Choroid plexus epithelial cell (primary cell): Measurements from ENCODE around the gene JPH2.
"Not testable (repeated sequence)": the region's sequence is repeated elsewhere in the genome, so short reads cannot be mapped to it uniquely, and the experiment has no call there.

Experiments
- DNase-seq: peaks from one replicate; pipeline ENCODE4 v3.0.0-alpha.2; 2010; ENCODE audit warnings: low read depth
- H3K4me3 ChIP-seq: 2 replicates; pipeline ENCODE4 v1.5.1; 2011; ENCODE audit warnings: low read depth, mild to moderate bottlenecking, control low read depth, low read length, moderate library complexity
- TF ChIP-seq, protein P1 (sequence below): conservative IDR thresholded peaks from 2 replicates; pipeline ENCODE4 v1.5.1; 2011; ENCODE audit warnings: low read depth, mild to moderate bottlenecking, control low read depth, inconsistent platforms, low read length, moderate library complexity

JPH2 gene

DNA sequence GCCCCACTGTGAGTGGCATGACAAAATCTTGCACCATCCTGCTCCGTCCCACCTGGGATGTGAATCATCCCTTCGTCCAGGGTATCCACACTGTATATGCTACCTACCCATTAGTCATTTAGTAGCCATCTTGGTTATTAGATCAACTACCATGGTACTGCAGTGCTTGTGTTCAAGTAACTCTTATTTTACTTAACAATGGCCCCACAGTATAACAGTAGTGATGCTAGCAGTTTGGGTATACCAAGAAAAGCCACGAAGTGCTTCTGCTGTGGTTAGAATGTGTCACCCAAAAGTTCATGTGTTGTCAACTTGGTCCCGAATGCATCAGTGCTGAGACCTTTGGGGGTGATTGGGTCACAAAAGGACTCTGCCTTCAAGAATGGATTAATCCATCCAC is 11.9 kb upstream of the JPH2 start:
- TF ChIP-seq, protein P1, sequence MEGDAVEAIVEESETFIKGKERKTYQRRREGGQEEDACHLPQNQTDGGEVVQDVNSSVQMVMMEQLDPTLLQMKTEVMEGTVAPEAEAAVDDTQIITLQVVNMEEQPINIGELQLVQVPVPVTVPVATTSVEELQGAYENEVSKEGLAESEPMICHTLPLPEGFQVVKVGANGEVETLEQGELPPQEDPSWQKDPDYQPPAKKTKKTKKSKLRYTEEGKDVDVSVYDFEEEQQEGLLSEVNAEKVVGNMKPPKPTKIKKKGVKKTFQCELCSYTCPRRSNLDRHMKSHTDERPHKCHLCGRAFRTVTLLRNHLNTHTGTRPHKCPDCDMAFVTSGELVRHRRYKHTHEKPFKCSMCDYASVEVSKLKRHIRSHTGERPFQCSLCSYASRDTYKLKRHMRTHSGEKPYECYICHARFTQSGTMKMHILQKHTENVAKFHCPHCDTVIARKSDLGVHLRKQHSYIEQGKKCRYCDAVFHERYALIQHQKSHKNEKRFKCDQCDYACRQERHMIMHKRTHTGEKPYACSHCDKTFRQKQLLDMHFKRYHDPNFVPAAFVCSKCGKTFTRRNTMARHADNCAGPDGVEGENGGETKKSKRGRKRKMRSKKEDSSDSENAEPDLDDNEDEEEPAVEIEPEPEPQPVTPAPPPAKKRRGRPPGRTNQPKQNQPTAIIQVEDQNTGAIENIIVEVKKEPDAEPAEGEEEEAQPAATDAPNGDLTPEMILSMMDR = no peak
- H3K4me3 ChIP-seq = no peak overlapping the region
- no peak for DNase-seq

DNA sequence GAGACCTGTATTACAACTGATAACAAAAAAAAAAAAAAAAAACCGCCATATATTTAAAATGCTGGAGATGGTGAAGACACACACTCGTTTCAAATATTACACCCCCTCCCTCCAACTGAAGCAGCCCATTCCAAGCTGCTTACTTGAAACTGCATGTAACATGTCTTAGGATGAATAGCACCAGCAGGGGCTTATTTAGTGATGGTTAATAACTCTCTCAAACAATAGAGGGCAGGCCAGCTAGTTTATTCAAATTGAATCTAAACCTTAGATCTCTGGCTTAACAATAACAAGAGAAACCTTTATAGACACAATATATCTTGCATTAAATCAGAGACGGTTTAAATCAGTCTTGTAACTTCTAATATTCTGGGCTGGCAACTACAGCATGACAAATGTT is 9.3 kb upstream of the JPH2 start:
- TF ChIP-seq, protein P1 = peak; percentile 26
- H3K4me3 ChIP-seq = no peak overlapping the region
- DNase-seq = peak; percentile 39

DNA sequence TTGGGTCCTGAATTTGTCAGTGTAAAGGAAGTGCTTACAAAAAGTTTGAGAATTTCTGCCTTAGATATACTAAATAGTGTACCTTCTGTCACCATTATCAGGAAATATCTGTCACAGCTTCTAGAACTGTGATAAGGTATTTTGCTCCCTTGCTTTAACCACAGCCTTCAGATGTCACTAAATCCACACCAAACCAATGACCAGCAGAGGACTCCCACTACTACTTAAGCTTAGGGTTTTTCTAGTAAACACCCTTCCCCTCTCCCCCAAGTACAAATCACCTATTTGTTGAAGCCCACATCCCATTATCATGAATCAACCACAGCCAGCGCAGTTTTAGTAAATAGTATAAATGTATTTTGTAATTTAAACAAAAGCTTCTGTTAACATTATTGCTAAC is 8.6 kb upstream of the JPH2 start:
- no peak overlapping the region for H3K4me3 ChIP-seq
- no peak for DNase-seq
- TF ChIP-seq, protein P1 = no peak

- TF ChIP-seq, protein P1 = no peak
These were observed 6.8 kb upstream of the JPH2 start for GRCh38 chr20:44193801-44194200.

DNA sequence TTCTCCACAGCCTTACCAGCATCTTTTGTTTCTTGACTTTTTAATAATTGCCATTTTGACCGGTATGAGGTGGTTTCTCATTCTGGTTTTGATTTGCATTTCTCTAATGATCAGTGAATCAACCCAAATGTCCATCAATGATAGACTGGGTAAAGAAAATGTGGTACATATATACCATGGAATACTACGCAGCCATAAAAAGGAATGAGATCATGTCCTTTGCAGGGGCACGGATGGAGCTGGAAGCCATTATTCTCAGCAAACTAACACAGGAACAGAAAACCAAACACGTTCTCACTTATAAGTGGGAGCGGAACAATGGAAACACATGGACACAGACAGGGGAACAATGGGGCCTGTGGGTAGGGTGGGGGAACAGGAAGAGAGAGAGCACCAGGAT is 4.7 kb upstream of the JPH2 start:
- H3K4me3 ChIP-seq, DNase-seq: not testable (repeated sequence)

More at GRCh38 chr20:44193801-44194200, 6.8 kb upstream of the JPH2 start:
- no peak for DNase-seq
- no peak overlapping the region for H3K4me3 ChIP-seq

DNA sequence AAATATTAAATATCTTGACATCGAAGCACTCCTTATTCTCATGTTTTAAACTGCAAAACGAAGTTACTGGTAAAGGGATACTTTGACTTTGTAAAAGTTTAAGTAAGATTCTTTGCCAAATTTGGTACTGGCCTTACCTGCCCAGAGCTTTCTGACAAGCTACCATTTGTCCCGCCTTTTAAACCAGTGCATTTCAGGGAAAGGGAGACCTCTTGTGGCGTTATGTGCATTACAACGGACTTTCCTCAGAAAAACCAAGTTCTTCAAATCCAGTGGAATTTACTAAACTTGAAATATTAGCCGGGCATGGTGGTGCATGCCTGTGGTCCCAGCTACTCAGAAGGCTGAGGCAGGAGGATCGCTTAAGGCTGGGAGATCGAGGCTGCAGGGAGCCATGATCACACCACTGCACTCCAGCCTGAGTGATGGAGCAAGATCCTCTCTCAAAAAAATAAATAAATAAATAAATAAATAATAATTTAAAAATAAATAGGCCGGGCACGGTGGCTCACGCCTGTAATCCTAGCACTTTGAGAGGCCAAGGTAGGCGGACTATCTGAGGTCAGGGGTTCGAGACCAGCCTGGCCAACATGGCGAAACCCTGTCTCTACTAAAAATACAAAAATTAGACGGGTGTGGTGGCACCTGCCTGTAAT is 3.3 kb upstream of the JPH2 start:
- peak; percentile 91 for DNase-seq
- TF ChIP-seq, protein P1 = peak; percentile 88
- H3K4me3 ChIP-seq = not testable (repeated sequence)

DNA sequence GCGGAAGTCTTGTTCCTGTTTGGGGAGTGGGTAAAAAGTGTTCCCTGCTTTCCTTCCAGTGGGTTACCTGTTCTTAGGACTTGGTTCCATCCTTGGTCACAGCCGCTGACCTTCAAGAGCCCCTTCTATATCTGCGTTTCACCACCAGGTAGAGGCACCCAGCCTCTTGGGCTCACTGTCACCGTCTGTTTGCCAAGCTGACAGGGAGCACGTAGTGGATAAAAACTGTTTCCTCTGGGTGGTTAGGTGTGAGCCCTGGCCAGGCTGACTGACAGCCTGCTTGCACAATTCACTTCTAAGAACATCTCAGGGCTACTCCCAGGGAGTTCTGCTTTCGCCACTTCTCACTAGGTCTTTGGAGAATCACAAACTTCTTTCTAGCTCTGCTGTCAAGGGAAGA is 1.8 kb upstream of the JPH2 start:
- TF ChIP-seq, protein P1 = no peak
- peak; percentile 21 for DNase-seq
- H3K4me3 ChIP-seq = no peak overlapping the region
